ENCODE measurements around the gene DARS1. TPM values are rescaled to one million over a fixed set of nuclear protein-coding genes. Genes with fewer than 3 reads are reported as not detected.
A peak's percentile ranks its signal among the peaks of the same experiment; 100 is the strongest.
"Not testable (repeated sequence)": the region's sequence is repeated elsewhere in the genome, so short reads cannot be mapped to it uniquely, and the experiment has no call there.

Gene DARS1
- polyA plus RNA-seq, 3 donors = 129 to 152 (median 139) TPM

- DNase-seq = no peak
Observed at GRCh38 chr2:135894930-135895329, 90.5 kb downstream of the DARS1 start.

DNA sequence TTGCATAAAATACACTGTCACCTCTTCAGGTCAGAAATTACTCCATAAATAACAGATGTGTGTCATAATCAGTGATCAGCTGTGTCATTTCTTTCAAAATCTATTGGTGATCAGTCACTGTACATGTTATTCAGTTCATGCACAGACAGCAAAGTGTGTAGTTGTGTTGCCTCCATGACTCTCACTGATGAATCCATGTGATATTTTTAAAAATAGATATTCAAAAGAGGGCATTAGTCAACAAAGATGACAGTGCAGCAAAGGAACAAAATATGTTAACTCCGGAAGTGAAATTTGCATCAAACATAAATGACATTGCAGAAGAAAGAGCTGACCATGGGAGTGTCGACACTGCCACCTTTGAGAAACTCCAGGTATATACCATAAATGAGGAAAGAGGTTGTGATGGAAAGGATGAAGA lies 92.0 kb downstream of the DARS1 start:
- no peak for DNase-seq

DNA sequence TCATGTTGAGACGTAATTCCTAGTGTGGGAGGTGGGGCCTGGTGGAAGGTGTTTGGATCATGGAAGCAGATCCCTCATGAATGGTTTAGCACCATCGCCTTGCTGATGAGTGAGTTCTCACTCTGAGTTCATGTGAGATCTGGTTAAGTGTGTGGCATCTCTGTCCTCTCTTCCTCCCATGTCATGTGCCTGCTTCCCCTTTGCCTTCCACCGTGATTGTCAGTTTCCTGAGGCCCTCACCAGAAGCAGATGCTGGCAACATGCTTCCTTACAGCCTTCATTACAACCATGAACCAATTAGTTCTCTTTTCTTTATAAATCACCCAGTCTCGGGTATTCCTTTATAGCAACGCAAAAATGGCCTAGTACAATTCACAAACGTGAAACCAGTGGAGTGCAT lies 94.6 kb downstream of the DARS1 start:
- DNase-seq = no peak

DNA sequence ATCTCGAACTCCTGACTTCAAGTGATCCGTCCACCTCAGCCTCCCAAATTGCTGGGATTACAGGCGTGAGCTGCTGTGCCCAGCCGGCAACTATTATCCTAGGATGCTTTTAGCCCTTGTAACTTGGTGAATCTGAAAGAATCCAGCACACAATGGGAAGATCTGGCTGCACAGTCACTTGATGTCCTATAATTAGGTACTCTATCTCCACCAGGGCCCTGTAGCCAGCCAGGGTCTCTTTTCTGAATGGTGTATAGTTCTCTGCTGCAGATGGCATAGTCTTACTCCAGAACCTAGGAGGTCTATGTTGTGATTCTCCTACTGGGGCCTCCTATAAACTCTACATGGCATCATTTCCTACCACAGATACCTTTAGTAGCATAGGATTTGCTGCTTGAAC lies 95.3 kb downstream of the DARS1 start:
- no peak for DNase-seq

GRCh38 chr2:135888587-135888986 lies 96.8 kb downstream of the DARS1 start:
- not testable (repeated sequence) for DNase-seq

GRCh38 chr2:135885709-135886108 lies 99.7 kb downstream of the DARS1 start:
- no peak for DNase-seq

DNA sequence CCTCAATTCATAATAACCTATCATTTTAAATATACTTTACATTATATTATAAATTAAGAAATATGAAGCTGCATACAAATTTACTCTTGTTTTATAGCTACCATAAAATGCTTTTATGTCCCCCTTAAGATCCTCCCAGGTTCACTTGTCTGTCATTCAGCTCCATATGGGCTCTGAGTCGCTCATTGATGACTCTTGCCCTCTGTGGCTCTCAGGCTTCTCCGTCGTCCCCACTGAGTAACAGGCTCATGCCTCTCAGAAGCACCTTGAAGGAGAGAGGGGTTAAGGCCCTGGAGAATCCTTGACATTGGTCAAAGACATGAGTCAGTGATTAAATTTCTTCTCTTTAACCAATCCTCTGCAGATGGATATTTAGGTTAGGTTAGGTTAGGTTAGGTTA lies 103.0 kb downstream of the DARS1 start:
- DNase-seq = no peak

- not testable (repeated sequence) for DNase-seq
Observed at GRCh38 chr2:135876770-135877169, 108.7 kb downstream of the DARS1 start.

GRCh38 chr2:135876066-135876711 lies 109.2 kb downstream of the DARS1 start, which contains the start of gene MCM6:
Gene MCM6, minus strand, starts transcription at chr2:135876443. Its CDS starts 78 bp downstream, at chr2:135876365.
- DNase-seq = peak; percentile 99

DNA sequence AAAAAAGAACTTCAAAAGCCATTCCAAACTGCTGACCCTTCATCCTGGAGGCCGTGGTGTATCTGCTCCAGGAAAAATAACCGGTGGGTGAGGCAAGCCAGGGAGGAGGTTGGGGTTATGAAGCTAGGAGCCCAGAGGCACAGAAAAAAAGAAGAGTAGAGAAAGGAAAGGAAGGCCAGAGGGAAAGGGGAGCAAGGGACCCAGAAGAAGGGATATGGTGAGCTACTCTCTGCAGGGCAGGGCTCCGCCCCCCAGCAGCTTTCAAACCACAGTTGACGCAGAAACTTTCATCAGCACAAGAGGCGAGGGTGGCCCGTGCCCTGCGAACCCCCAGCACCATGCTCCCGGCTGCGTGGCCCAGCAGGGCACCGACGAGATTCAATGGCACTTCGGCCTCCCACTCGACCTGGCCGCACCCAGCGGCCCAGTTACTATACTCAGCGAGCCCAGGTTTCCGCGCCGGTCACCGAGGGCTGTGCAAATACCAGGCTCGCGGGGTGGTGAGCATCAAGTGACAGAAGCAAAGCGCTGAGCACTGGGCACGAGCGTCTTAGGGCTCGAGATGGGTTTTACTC lies 109.8 kb downstream of the DARS1 start:
- DNase-seq = no peak

- DNase-seq = no peak
Observed at GRCh38 chr2:135874777-135875365, 110.6 kb downstream of the DARS1 start.

DNA sequence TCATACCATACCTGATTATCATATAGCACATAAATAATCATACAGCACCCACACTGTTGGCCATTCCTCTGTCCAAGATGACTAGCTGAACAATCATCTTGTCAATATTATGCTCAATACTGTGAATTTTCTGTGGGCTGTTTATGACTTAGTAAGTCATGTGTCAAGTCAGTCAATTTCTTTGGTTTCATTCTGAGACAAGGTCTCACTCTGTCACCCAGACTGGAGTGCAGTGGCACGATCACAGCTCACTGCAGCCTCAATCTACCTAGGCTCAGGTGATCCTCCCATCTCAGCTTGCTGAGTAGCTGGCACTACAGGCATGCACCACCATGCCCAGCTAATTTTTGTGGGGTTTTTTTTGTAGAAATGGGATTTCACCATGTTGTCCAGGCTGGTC lies 114.9 kb downstream of the DARS1 start:
- no peak for DNase-seq

- no peak for DNase-seq
Observed at GRCh38 chr2:135863233-135863632, 122.2 kb downstream of the DARS1 start.

DNA sequence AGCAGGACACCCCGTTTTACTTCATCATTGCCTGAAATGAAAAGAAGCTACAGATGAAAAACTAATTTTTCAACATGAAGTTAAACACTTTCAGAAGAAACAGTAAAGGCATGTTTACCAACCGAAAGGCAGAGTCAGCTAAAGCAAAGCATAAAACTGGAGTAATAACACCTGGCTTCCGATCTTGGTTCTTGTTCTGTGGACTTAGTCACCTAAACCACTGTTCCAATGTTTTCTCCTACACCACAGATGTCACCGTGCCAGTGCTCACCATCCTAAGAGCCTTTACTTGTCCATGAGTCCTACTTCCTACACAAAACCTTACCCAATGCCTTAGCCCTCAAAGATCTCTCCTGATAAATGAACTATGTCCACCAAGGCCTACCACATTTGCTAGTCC lies 122.7 kb downstream of the DARS1 start:
- DNase-seq = no peak

Other genes with a start within 250 kb of the DARS1 start
- gene UBXN4, start 243.8 kb downstream of the DARS1 start, polyA plus RNA-seq (ENCODE audit: insufficient read length in 3 of 3) = 100 to 1,000 TPM; 133 to 157 (median 147) TPM
- gene LCT, start 148.4 kb downstream of the DARS1 start, polyA plus RNA-seq (ENCODE audit: insufficient read length in 3 of 3) = under 1 TPM in 2 of 3 donors, not detected in 1; 0.04 TPM
- gene MCM6, start 109.2 kb downstream of the DARS1 start, polyA plus RNA-seq (ENCODE audit: insufficient read length in 3 of 3) = 10 to 100 TPM; 63.3 to 70.4 (median 64.5) TPM
- 10 to 100 TPM; 47.6 to 49.5 (median 48.1) TPM for gene CXCR4, start 132.5 kb upstream of the DARS1 start, polyA plus RNA-seq (ENCODE audit: insufficient read length in 3 of 3)